ENCODE data around the gene RUNX2.

- TF ChIP-seq CTCF (optimal IDR thresholded peaks at IDR 0.05 in 1 of 3, IDR thresholded peaks at IDR 0.05 in 1 of 3, conservative IDR thresholded peaks at IDR 0.05 in 1 of 3; ENCODE audit: extremely low read depth in 1 of 3, insufficient read depth in 2 of 3, low read length in 3 of 3) (no peak), EZH2 (IDR thresholded peaks at IDR 0.05; ENCODE audit: low read length) (no peak)
These were observed 220.8 kb downstream of the RUNX2 start for GRCh38 chr6:45548657-45549515.
